ENCODE results near the gene MYO16.

GRCh38 chr13:108921238-108921637, 291.8 kb downstream of the MYO16 start:
- TF ChIP-seq CTCF (conservative IDR thresholded peaks at IDR 0.05) (no peak), ZFX (IDR thresholded peaks at IDR 0.05) (no peak)

Data from C4-2B (cell line).